H1 (cell line): Measurements from ENCODE around the gene ACADM. TPM values are rescaled to one million over a fixed set of nuclear protein-coding genes. Genes with fewer than 3 reads are reported as not detected.

Source experiments
- CTCF ChIA-PET: fragments of 300-600 bp; sonication (Branson Sonifier 250); formaldehyde crosslinking; loops from one replicate; lab custom pipeline; 2021; ENCODE audit not compliant: partially characterized antibody; lab: Charles Lee
- POLR2A ChIA-PET: fragments of 300-600 bp; sonication (Branson Sonifier 250); formaldehyde crosslinking; loops from one replicate; lab custom pipeline; 2021; ENCODE audit warnings: inconsistent platforms; ENCODE audit not compliant: partially characterized antibody; lab: Charles Lee
- DNase-seq, 2 experiments: peaks; one replicate each; pipeline versions ENCODE4 v3.0.0 to v3.0.0-alpha.2; 2010 to 2022; ENCODE audit warnings: low spot score in 2 of 2, low read depth in 1 of 2, mixed read lengths in 1 of 2
- FAIRE-seq: peaks from 2 replicates; lab custom pipeline; 2011; peaks lifted over from hg19 to GRCh38; lab: Jason Lieb, UNC
- H2AFZ ChIP-seq: 2 replicates; pipeline ENCODE4 v1.8.1; 2012; ENCODE audit warnings: low read length, inconsistent platforms
- H2AK5ac ChIP-seq: 2 replicates; pipeline ENCODE4 v1.6.1; 2013; ENCODE audit warnings: low read depth, low read length
- H2BK120ac ChIP-seq: replicated peaks from 2 replicates; pipeline ENCODE3; 2013; ENCODE audit warnings: low read depth, low read length, inconsistent platforms
- H2BK12ac ChIP-seq: 2 replicates; pipeline ENCODE4 v1.6.1; 2013; ENCODE audit warnings: low read depth, low read length
- H2BK15ac ChIP-seq: 2 replicates; pipeline ENCODE4 v1.6.1; 2013; ENCODE audit warnings: low read length
- H2BK20ac ChIP-seq: 2 replicates; pipeline ENCODE4 v1.6.1; 2013; ENCODE audit warnings: low read length
- H2BK5ac ChIP-seq: 2 replicates; pipeline ENCODE4 v1.6.1; 2013; ENCODE audit warnings: low read depth, low read length
- H3K14ac ChIP-seq: 2 replicates; pipeline ENCODE4 v1.6.1; 2013; ENCODE audit warnings: inconsistent platforms; ENCODE audit not compliant: insufficient read length
- H3K18ac ChIP-seq: 2 replicates; pipeline ENCODE4 v1.6.1; 2013; ENCODE audit warnings: low read length; ENCODE audit errors: extremely low read depth
- H3K23ac ChIP-seq: 2 replicates; pipeline ENCODE4 v1.6.1; 2013; ENCODE audit warnings: inconsistent platforms; ENCODE audit not compliant: insufficient read length
- H3K23me2 ChIP-seq: 2 replicates; pipeline ENCODE4 v1.6.1; 2013; ENCODE audit warnings: low read depth, low read length
- H3K27ac ChIP-seq: 2 replicates; pipeline ENCODE4 v1.6.1; 2011; ENCODE audit warnings: low read depth, low read length, inconsistent platforms
- H3K27me3 ChIP-seq, 4 experiments: replicated peaks in 1 of 4; 1 replicate in 1 of 4; 2 replicates in 3 of 4; pipeline versions ENCODE4 v1.6.1 to v1.8.1; 2011 to 2013; ENCODE audit warnings: low read length in 3 of 4, mild to moderate bottlenecking in 3 of 4, inconsistent platforms in 2 of 4, mixed read lengths in 2 of 4, moderate library complexity in 1 of 4; ENCODE audit not compliant: control insufficient read depth in 3 of 4, insufficient read depth in 3 of 4; ENCODE audit errors: extremely low read depth in 1 of 4
- H3K36me3 ChIP-seq, 4 experiments: 2 replicates each; pipeline versions ENCODE4 v1.6.1 to v1.8.1; 2011 to 2013; ENCODE audit warnings: mild to moderate bottlenecking in 4 of 4, low read length in 3 of 4, moderate library complexity in 2 of 4, control low read depth in 1 of 4, inconsistent platforms in 1 of 4; ENCODE audit not compliant: insufficient read depth in 4 of 4, control insufficient read depth in 2 of 4
- H3K4ac ChIP-seq: replicated peaks from 2 replicates; pipeline ENCODE3; 2013; ENCODE audit warnings: low read length, low read depth, mixed read lengths, inconsistent platforms; ENCODE audit not compliant: insufficient read length
- H3K4me1 ChIP-seq, 4 experiments: replicated peaks in 1 of 4; 1 replicate in 1 of 4; 2 replicates in 3 of 4; pipeline versions ENCODE4 v1.6.1 to v1.8.1; 2011 to 2013; ENCODE audit warnings: low read length in 3 of 4, inconsistent platforms in 2 of 4, mixed read lengths in 1 of 4; ENCODE audit not compliant: insufficient read depth in 4 of 4, control insufficient read depth in 3 of 4
- H3K4me2 ChIP-seq, 2 experiments: 2 replicates each; pipeline versions ENCODE4 v1.6.1 to v1.8.1; 2011 to 2013; ENCODE audit warnings: low read depth in 2 of 2, low read length in 2 of 2, control low read depth in 1 of 2, inconsistent platforms in 1 of 2, mild to moderate bottlenecking in 1 of 2; ENCODE audit not compliant: insufficient read depth in 1 of 2
- H3K4me3 ChIP-seq, 4 experiments: fragments of 200-600, 300-600 bp in 1 of 4; sonication (generic), shearing (Covaris generic), sonication (Bioruptor Twin) in 1 of 4; 2 replicates each; pipeline versions ENCODE4 v1.5.1 to v1.8.1; 2011 to 2016; ENCODE audit warnings: low read length in 4 of 4, low read depth in 3 of 4, control low read depth in 2 of 4, inconsistent platforms in 2 of 4, mild to moderate bottlenecking in 2 of 4, mixed read lengths in 1 of 4, moderate library complexity in 1 of 4; ENCODE audit not compliant: insufficient read depth in 2 of 4; ENCODE audit errors: extremely low read depth in 1 of 4
- H3K56ac ChIP-seq: replicated peaks from 2 replicates; pipeline ENCODE3; 2013; ENCODE audit warnings: low read depth, mild to moderate bottlenecking, mixed read lengths, low read length, inconsistent platforms; ENCODE audit not compliant: insufficient read length
- H3K79me1 ChIP-seq: 2 replicates; pipeline ENCODE4 v1.6.1; 2013; ENCODE audit warnings: low read depth, low read length, control low read depth
- H3K79me2 ChIP-seq, 2 experiments: 2 replicates each; pipeline versions ENCODE4 v1.6.1 to v1.8.1; 2012 to 2013; ENCODE audit warnings: low read length in 2 of 2, mild to moderate bottlenecking in 2 of 2, inconsistent platforms in 1 of 2; ENCODE audit not compliant: insufficient read depth in 2 of 2, control insufficient read depth in 1 of 2
- H3K9ac ChIP-seq, 4 experiments: replicated peaks in 1 of 4; 1 replicate in 1 of 4; 2 replicates in 3 of 4; pipeline versions ENCODE4 v1.6.1 to v1.8.1; 2011 to 2013; ENCODE audit warnings: low read depth in 3 of 4, low read length in 3 of 4, control low read depth in 2 of 4, mild to moderate bottlenecking in 2 of 4, moderate library complexity in 2 of 4, inconsistent platforms in 1 of 4; ENCODE audit errors: extremely low read depth in 1 of 4
- H3K9me3 ChIP-seq, 2 experiments: 2 replicates each; pipeline versions ENCODE4 v1.6.1 to v1.8.1; 2012 to 2013; ENCODE audit warnings: mild to moderate bottlenecking in 2 of 2, moderate library complexity in 2 of 2, control low read depth in 1 of 2, inconsistent platforms in 1 of 2, low read depth in 1 of 2, low read length in 1 of 2, mixed read lengths in 1 of 2; ENCODE audit not compliant: insufficient read depth in 2 of 2
- H4K20me1 ChIP-seq, 2 experiments: replicated peaks in 1 of 2; 2 replicates each; pipeline versions ENCODE3 to v1.8.1; 2011 to 2013; ENCODE audit warnings: inconsistent platforms in 2 of 2, low read length in 2 of 2, mild to moderate bottlenecking in 1 of 2; ENCODE audit not compliant: insufficient read depth in 2 of 2, control insufficient read depth in 1 of 2
- H4K5ac ChIP-seq: 2 replicates; pipeline ENCODE4 v1.6.1; 2013; ENCODE audit warnings: low read length, low read depth, mixed read lengths, inconsistent platforms; ENCODE audit not compliant: insufficient read length
- H4K8ac ChIP-seq: 2 replicates; pipeline ENCODE4 v1.8.0; 2013; ENCODE audit warnings: mild to moderate bottlenecking, moderate library complexity, low read length, inconsistent platforms; ENCODE audit not compliant: insufficient read depth; ENCODE audit errors: extremely low read depth
- H4K91ac ChIP-seq: replicated peaks from 2 replicates; pipeline ENCODE3; 2013; ENCODE audit warnings: low read length, mixed read lengths, inconsistent platforms; ENCODE audit not compliant: insufficient read length
- ASH2L ChIP-seq: fragments of 200-600, 300-600 bp; sonication (generic); IDR thresholded peaks from one replicate; pipeline ENCODE4 v1.7.1; 2017; ENCODE audit warnings: low read length
- GTF2F1 ChIP-seq: IDR thresholded peaks from 2 replicates; pipeline ENCODE4 v1.6.1; 2012; ENCODE audit warnings: low read depth, low read length, improper control_type of control experiment, borderline replicate concordance
- HDAC6 ChIP-seq: IDR thresholded peaks from one replicate; pipeline ENCODE4 v1.7.1; 2012; ENCODE audit warnings: low read depth, mild to moderate bottlenecking, inconsistent platforms, low read length, moderate library complexity
- JUN ChIP-seq: IDR thresholded peaks from 2 replicates; pipeline ENCODE4 v1.6.1; 2011; ENCODE audit warnings: low read depth, mild to moderate bottlenecking, improper control_type of control experiment, low read length
- SIN3A ChIP-seq, 2 experiments: IDR thresholded peaks in 1 of 2; conservative IDR thresholded peaks in 1 of 2; 2 replicates each; pipeline ENCODE4 v1.6.1; 2011 to 2012; ENCODE audit warnings: low read length in 2 of 2, improper control_type of control experiment in 1 of 2, low read depth in 1 of 2, mild to moderate bottlenecking in 1 of 2
- SIX5 ChIP-seq: IDR thresholded peaks from 2 replicates; pipeline ENCODE4 v1.6.1; 2011; ENCODE audit warnings: mild to moderate bottlenecking, low read depth, low read length
- polyA plus RNA-seq, 7 experiments: library from polyadenylated mRNA; depleted of rRNA in 3 of 7; stranded (reverse) in 5 of 7; unstranded in 2 of 7; fragments of >200 nt in 5 of 7; fragments of 200-250 nt in 2 of 7; gene quantifications; 1 replicate in 5 of 7; 2 replicates in 1 of 7; 4 replicates in 1 of 7; pipeline versions ENCODE4 v1.2.1 to v1.2.3, GENCODE V29; 2011 to 2013; ENCODE audit warnings: missing spikeins in 2 of 7, mixed read lengths in 2 of 7
- total RNA-seq: library from RNA; stranded (reverse); fragmentation: NEBNext Ultra II Directional; extraction: Animal tissue kit (Norgen Biotek cat#: 25700); gene quantifications from 2 replicates; pipeline ENCODE4 v1.2.1, GENCODE V29; 2021
- TF ChIP-seq, protein P1 (sequence below): IDR thresholded peaks from 2 replicates; pipeline ENCODE4 v1.6.1; 2011; ENCODE audit warnings: low read length, improper control_type of control experiment
- TF ChIP-seq, protein P2 (sequence below): IDR thresholded peaks from 2 replicates; pipeline ENCODE4 v1.6.1; 2012; ENCODE audit warnings: inconsistent platforms

The ACADM gene
- total and polyA plus RNA-seq, 2 of the 8 experiments (the other 6 are each of a cell fraction or from before 2014, with no cell fraction given): 14.3 to 40.0 TPM

DNA sequence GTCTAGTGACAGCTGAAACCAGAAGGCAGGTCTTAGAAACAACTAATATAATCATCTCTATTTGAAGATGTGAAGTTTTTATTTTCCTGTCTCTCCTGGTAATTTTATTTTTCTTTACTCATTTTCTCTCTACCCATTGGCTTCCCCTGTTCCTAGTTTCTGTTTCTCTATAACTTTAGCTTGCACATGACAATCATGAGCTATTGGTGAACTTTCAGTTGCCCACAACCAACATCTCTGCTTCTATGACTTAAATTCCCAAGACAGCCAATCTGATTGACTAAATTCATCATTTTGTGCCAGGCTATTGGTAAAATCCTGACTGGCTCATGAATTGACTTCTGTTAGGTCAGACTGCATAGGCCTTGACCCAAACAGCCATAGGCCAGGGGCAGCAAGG lies 13.7 kb upstream of the ACADM start:
- H3K9ac ChIP-seq: no peak overlapping the region
- ChIA-PET CTCF (no interaction called here), POLR2A (interaction anchor here (1.8 kb wide), 1 partner anchor 12 kb away, joined by 10 read pairs; the partner anchor contains the start of gene ACADM)
- H3K23me2 ChIP-seq: no peaks in the 10 kb centered on the region
- H2BK5ac ChIP-seq: no peak overlapping the region
- H3K23ac ChIP-seq: no peak overlapping the region
- no peak overlapping the region for H4K8ac ChIP-seq
- H2AFZ ChIP-seq: no peak overlapping the region
- H3K14ac ChIP-seq: no peak overlapping the region
- no peak for DNase-seq
- H2AK5ac ChIP-seq: no peak overlapping the region
- H2BK120ac ChIP-seq: no peak overlapping the region
- H4K5ac ChIP-seq: no peak overlapping the region
- no peak overlapping the region for H3K27ac ChIP-seq
- H3K4me3 ChIP-seq: no peak overlapping the region
- no peak overlapping the region for H3K4me2 ChIP-seq
- H3K79me2 ChIP-seq: no peaks in the 10 kb centered on the region
- H3K4ac ChIP-seq: no peak overlapping the region
- H4K20me1 ChIP-seq: no peaks in the 10 kb centered on the region
- H3K4me1 ChIP-seq: no peaks in the 10 kb centered on the region
- no peak for TF ChIP-seq GTF2F1
- TF ChIP-seq, protein P1, sequence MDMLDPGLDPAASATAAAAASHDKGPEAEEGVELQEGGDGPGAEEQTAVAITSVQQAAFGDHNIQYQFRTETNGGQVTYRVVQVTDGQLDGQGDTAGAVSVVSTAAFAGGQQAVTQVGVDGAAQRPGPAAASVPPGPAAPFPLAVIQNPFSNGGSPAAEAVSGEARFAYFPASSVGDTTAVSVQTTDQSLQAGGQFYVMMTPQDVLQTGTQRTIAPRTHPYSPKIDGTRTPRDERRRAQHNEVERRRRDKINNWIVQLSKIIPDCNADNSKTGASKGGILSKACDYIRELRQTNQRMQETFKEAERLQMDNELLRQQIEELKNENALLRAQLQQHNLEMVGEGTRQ: no peak
- no peak for TF ChIP-seq SIX5
- TF ChIP-seq SIN3A (conservative IDR thresholded peaks at IDR 0.05 in 1 of 2, IDR thresholded peaks at IDR 0.05 in 1 of 2; ENCODE audit: low read depth in 1 of 2, low read length in 2 of 2): no peak
- TF ChIP-seq HDAC6: no peak
- no peak for TF ChIP-seq ASH2L
- no peak for TF ChIP-seq JUN
- TF ChIP-seq, protein P2, sequence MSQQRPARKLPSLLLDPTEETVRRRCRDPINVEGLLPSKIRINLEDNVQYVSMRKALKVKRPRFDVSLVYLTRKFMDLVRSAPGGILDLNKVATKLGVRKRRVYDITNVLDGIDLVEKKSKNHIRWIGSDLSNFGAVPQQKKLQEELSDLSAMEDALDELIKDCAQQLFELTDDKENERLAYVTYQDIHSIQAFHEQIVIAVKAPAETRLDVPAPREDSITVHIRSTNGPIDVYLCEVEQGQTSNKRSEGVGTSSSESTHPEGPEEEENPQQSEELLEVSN: no peak
- no peak overlapping the region for H3K56ac ChIP-seq
- no peaks in the 10 kb centered on the region for H3K36me3 ChIP-seq
- H3K9me3 ChIP-seq: no peaks in the 10 kb centered on the region
- H4K91ac ChIP-seq: no peak overlapping the region
- no peaks in the 10 kb centered on the region for H3K27me3 ChIP-seq
- H3K79me1 ChIP-seq: no peaks in the 10 kb centered on the region
- no peak overlapping the region for H2BK15ac ChIP-seq
- no peak overlapping the region for H2BK12ac ChIP-seq
- no peak overlapping the region for H2BK20ac ChIP-seq
- FAIRE-seq: no peak
- no peak overlapping the region for H3K18ac ChIP-seq
